ENCODE data around the gene RORB. TPM values are rescaled to one million over a fixed set of nuclear protein-coding genes. Genes with fewer than 3 reads are reported as not detected.

RORB gene
- total RNA-seq, 2 experiments from 2014 or later = not detected

DNA sequence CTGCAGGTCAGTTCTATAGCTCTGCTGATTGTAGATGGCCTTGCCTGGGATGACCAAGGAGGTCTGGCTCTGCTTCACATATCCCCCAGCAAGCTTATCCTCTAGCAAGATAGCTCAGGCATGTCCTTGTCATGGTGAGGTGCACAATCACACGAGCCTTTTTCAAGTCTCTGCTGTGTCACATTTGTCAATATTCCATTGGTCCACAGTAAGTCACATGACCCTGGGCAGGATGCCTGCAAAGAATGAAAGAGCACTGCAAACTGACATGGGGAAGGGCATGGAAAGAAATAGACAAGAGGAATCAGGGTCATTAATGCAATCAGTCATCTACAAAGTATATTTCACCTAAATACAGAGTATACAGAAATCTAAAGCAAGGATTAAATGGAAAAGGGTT, 142.0 kb downstream of the RORB start:
- POLR2A ChIA-PET = interaction anchor here (0.9 kb wide), 1 partner anchor 23 kb away, joined by 3 read pairs; no protein-coding TSS in a partner anchor
- Mint-ChIP-seq H3K9me3 (no peaks in the 10 kb centered on the region), H3K27ac (no peak overlapping the region), H3K4me1 (ENCODE audit: low read depth) (no peaks in the 10 kb centered on the region), H3K4me3 (no peak overlapping the region), H3K27me3 (peaks cover 12% of the 10 kb centered on the region), H3K36me3 (ENCODE audit: low read depth) (no peaks in the 10 kb centered on the region)
- Histone ChIP-seq H3K4me1 (ENCODE audit: insufficient read depth, low read length) (no peaks in the 10 kb centered on the region), H3K27ac (ENCODE audit: low read depth in 1 of 2, low read length in 2 of 2) (no peak overlapping the region), H3K4me3 (ENCODE audit: low read length) (no peak overlapping the region), H3K36me3 (ENCODE audit: insufficient read depth, low read length) (no peaks in the 10 kb centered on the region), H3K27me3 (ENCODE audit: control insufficient read depth in 1 of 2, insufficient read depth in 2 of 2, low read length in 2 of 2) (no peaks in the 10 kb centered on the region), H3K9me3 (ENCODE audit: control insufficient read depth in 1 of 2, insufficient read depth in 1 of 2, low read length in 2 of 2) (peaks cover 0 to 4% of the 10 kb centered on the region in 2 experiments)
- TF ChIP-seq, protein P1, sequence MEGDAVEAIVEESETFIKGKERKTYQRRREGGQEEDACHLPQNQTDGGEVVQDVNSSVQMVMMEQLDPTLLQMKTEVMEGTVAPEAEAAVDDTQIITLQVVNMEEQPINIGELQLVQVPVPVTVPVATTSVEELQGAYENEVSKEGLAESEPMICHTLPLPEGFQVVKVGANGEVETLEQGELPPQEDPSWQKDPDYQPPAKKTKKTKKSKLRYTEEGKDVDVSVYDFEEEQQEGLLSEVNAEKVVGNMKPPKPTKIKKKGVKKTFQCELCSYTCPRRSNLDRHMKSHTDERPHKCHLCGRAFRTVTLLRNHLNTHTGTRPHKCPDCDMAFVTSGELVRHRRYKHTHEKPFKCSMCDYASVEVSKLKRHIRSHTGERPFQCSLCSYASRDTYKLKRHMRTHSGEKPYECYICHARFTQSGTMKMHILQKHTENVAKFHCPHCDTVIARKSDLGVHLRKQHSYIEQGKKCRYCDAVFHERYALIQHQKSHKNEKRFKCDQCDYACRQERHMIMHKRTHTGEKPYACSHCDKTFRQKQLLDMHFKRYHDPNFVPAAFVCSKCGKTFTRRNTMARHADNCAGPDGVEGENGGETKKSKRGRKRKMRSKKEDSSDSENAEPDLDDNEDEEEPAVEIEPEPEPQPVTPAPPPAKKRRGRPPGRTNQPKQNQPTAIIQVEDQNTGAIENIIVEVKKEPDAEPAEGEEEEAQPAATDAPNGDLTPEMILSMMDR (IDR thresholded peaks at IDR 0.05) = no peak
- ATAC-seq (ENCODE audit: poor library complexity) (no peak), DNase-seq (no peak)
- intact Hi-C loops (cut with DNase I, micrococcal nuclease) = no loop called here
- CTCF ChIA-PET = no interaction called here

GRCh38 chr9:74642376-74642775, 145.2 kb downstream of the RORB start:
- POLR2A ChIA-PET = no interaction called here
- Mint-ChIP-seq H3K9me3 (no peaks in the 10 kb centered on the region), H3K27me3 (peaks cover 3% of the 10 kb centered on the region), H3K36me3 (ENCODE audit: low read depth) (no peaks in the 10 kb centered on the region), H3K4me3 (no peak overlapping the region), H3K27ac (no peak overlapping the region), H3K4me1 (ENCODE audit: low read depth) (no peaks in the 10 kb centered on the region)
- Histone ChIP-seq H3K27me3 (ENCODE audit: control insufficient read depth in 1 of 2, insufficient read depth in 2 of 2, low read length in 2 of 2) (peaks cover 0 to 2% of the 10 kb centered on the region in 2 experiments), H3K27ac (ENCODE audit: low read depth in 1 of 2, low read length in 2 of 2) (no peak overlapping the region), H3K9me3 (ENCODE audit: control insufficient read depth in 1 of 2, insufficient read depth in 1 of 2, low read length in 2 of 2) (peaks cover 0 to 4% of the 10 kb centered on the region in 2 experiments), H3K4me1 (ENCODE audit: insufficient read depth, low read length) (no peaks in the 10 kb centered on the region), H3K36me3 (ENCODE audit: insufficient read depth, low read length) (no peaks in the 10 kb centered on the region), H3K4me3 (ENCODE audit: low read length) (no peak overlapping the region)
- TF ChIP-seq, protein P1 (IDR thresholded peaks at IDR 0.05) = no peak
- DNase-seq = no peak
- CTCF ChIA-PET = no interaction called here
- no peak for ATAC-seq (ENCODE audit: poor library complexity)
- intact Hi-C loops (cut with DNase I, micrococcal nuclease) = no loop called here

GRCh38 chr9:74643303-74643923, 146.3 kb downstream of the RORB start:
- H3K27me3 ChIP-seq (ENCODE audit: control insufficient read depth in 1 of 2, insufficient read depth in 2 of 2, low read length in 2 of 2) = peaks cover 0 to 2% of the 10 kb centered on the region in 2 experiments
- Mint-ChIP-seq H3K27ac (no peak overlapping the region), H3K4me3 (no peak overlapping the region), H3K4me1 (ENCODE audit: low read depth) (no peaks in the 10 kb centered on the region), H3K27me3 (peaks cover 10% of the 10 kb centered on the region), H3K36me3 (ENCODE audit: low read depth) (no peaks in the 10 kb centered on the region), H3K9me3 (no peaks in the 10 kb centered on the region)
- ATAC-seq (ENCODE audit: poor library complexity) (no peak), DNase-seq (no peak)
- H3K36me3 ChIP-seq (ENCODE audit: insufficient read depth, low read length) = no peaks in the 10 kb centered on the region
- CTCF ChIA-PET = no interaction called here
- intact Hi-C loops (cut with DNase I, micrococcal nuclease) = no loop called here
- no peak overlapping the region for H3K4me3 ChIP-seq (ENCODE audit: low read length)
- POLR2A ChIA-PET = no interaction called here
- TF ChIP-seq, protein P1 (IDR thresholded peaks at IDR 0.05) = no peak
- no peak overlapping the region for H3K27ac ChIP-seq (ENCODE audit: low read depth in 1 of 2, low read length in 2 of 2)
- H3K9me3 ChIP-seq (ENCODE audit: control insufficient read depth in 1 of 2, insufficient read depth in 1 of 2, low read length in 2 of 2) = peaks cover 0 to 4% of the 10 kb centered on the region in 2 experiments
- no peaks in the 10 kb centered on the region for H3K4me1 ChIP-seq (ENCODE audit: insufficient read depth, low read length)

All from CD4-positive, alpha-beta T cell (primary cell).